ENCODE results near the gene MKLN1.

Gene MKLN1

GRCh38 chr7:131354390-131354789 lies 26.7 kb downstream of the MKLN1 start:
- DNase-seq (ENCODE audit: low read depth in 2 of 2), result no peak

DNA sequence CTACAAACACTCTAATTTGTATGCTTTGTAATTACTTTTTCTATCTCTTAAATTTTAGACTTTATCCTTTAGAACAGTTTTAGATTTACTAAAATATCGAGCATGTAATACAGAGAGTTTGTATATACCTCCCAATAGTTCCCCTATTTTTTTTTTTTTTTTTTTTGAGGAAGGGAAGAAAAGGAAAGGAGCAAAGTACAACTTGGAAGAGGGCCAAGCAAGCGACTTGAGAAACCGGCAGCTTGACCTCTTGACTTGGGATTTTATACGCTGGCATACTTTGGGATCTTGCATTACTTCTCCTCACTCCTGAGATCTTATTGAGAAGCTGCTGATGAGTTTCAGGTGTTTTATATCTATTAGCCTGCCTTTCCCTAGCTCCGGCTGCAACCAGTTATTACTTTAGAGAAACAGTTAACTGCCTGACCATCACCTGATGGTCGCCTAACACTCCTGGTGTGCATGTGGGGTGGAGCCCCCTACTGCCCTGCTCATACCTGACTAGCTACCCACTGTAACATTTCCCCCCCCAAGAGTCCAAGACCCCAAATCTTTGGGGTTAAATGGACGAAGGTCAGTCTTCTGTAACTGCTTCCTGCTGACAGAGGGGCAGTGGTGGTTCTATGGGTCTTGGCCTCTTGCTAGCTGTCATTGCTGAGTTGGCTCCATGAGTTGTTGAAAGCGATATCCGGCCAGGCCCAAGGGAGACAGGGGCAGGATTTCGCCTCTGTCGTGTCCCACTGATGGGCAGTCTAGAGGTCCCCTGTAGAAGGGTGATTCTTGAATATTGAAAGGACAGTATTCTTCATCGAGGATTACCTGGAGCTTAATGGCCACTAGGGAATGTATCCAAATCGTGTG lies 28.5 kb downstream of the MKLN1 start:
- DNase-seq (ENCODE audit: low read depth in 2 of 2), result no peak

DNA sequence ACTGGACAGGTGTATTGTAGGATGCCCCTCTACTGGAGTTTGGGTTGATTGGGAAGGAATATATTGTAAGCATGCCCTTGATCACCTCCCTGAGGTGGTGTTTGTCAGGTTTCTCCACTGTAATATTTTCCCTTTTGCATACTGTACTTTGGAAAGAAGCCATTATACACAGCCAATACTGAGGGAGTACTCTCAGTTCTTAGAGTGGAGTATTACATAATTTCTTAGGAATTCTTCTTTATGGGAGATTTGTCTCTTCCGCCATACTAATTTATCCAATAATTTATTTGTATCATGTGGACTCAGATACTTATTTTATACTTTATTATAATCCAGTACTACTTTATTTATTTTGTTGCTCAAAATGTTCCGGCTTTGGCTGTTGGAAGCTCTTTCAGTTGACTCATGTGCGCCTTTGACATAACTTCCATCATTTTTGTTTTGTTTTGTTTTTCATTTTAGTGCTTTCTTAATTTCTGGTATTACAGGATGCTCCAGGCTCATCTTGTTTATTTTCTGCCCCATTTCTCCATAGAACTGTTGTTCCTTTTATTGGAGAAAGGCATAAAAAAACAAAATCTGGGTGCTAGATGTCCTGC lies 29.7 kb downstream of the MKLN1 start:
- no peak for DNase-seq (ENCODE audit: low read depth in 2 of 2)

- no peak for DNase-seq (ENCODE audit: low read depth in 2 of 2)
These were observed 31.0 kb downstream of the MKLN1 start for GRCh38 chr7:131358636-131359035.

DNA sequence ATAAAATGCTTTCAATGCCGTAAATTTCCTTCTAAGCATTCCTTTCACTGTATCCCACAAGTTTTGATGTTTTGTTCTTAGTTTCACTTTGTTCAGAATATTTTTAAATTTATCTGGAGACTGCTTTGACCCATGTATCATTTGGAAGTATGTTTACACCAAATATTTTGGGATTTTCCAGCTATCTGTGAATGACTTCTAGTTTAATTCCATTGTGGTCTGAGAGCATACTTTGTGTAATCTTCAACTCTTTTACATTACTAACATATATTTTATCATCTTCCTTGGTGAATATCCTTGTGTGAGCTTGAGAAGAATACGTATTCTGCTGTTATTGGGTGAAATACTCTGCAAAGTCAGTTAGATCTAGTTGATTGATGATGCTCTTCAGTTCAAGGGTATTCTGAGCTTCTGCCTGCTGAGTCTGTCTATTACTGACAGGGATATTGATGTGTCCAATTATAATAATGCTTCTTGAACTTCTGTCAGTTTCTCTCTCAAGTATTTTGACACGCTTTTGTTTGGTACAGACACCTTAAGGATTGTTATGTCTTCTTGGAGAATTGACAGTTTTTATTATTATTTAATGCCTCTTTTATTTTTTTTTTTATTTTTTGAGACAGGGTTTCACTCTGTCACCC lies 31.6 kb downstream of the MKLN1 start:
- no peak for DNase-seq (ENCODE audit: low read depth in 2 of 2)

DNA sequence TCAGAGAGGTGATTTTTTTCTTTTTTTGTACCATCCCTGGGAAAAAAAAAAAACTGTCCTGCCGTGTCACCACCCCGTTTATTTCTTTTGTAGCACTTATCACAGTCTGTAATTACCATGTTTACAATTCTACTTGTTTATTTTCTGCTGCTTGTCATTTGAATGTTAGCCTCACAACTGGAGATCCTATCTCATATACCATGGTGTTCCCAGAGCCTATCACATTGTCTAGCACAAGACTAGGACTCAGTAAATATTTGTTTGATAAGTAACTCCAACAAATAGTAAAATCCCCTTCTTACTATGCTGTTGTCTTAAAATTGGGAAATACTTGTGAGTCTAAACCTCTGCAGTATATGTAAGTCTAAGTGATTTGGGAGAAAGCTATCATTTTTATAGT lies 36.0 kb downstream of the MKLN1 start:
- DNase-seq (ENCODE audit: low read depth in 2 of 2), result no peak

- DNase-seq (ENCODE audit: low read depth in 2 of 2), result no peak
These were observed 37.2 kb downstream of the MKLN1 start for GRCh38 chr7:131364767-131365344.

GRCh38 chr7:131365838-131366237 lies 38.2 kb downstream of the MKLN1 start:
- no peak for DNase-seq (ENCODE audit: low read depth in 2 of 2)

DNA sequence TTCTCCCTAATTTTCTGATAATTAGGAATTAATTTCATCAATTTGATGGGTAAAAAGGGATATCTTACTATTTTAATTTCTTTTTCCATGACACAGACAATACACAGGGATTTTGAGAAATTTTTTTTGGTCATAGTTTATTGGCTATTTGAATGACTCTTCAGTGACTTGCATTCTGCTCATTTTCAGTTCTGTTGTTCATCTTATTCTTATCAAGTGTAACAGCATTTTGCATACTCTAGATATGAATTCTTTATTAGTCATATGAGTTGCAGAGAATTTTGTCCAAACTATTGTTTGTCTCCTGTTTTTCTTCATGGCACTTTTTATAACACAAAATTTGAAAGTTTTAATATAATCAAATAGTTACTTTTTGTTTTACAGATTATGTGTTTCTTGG lies 41.7 kb downstream of the MKLN1 start:
- DNase-seq (ENCODE audit: low read depth in 2 of 2), result no peak

GRCh38 chr7:131370523-131370968 lies 42.9 kb downstream of the MKLN1 start:
- DNase-seq (ENCODE audit: low read depth in 2 of 2), result peak in 1 of 2 donors; percentile 20

- no peak for DNase-seq (ENCODE audit: low read depth in 2 of 2)
These were observed 43.7 kb downstream of the MKLN1 start for GRCh38 chr7:131371411-131371810.

GRCh38 chr7:131372554-131372953 lies 44.9 kb downstream of the MKLN1 start:
- no peak for DNase-seq (ENCODE audit: low read depth in 2 of 2)

DNA sequence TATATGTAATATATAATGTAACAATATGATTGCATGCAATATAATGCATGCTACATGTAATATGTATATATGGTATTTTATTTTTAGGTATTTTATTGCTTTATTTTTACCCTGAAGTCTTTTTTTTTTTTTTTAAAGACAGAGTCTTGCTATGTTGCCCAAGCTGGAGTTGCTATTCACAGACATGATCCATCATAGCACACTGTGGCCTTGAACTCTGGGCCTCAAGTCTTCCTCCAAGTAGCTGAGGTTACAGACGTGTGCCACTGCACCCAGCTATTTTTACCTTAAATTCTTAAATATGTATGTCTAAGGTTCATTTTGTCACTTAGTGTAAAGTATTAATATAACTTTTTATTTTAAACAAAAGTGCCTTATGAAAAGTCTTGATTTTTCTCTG lies 47.1 kb downstream of the MKLN1 start:
- DNase-seq (ENCODE audit: low read depth in 2 of 2), result no peak

DNA sequence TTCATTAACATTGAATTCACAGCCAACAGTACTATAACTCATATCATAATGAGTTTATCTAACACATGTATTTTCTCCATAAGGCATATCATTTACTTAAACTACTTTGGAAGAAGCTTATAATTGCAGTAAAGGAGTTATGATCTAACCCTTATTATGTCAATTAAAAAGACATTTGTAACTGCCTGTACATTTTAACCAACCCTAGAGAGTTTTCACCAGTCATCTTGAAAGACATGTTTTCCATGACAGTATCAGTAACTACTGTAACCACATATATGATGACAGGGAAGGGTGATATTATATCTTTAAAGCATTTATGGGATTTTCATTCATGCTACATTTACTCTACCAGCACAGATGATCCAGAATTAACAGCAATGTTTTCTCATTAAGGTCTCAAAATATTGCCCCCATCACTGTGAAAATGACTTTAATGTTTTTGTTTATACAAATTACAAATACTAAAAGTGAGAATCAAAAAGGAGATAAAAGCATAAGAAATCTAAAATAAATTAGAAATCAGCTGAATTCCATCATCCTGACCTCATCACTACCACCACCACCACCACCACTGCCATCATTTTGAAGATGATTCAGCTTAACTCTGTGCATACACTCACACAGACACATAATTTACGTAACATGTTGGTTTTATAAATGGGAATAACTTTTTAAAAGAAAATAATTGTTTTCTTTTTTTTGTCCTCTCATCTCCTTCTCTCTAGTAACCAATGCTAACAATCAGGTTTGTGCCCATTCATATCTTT lies 53.6 kb downstream of the MKLN1 start:
- no peak for DNase-seq (ENCODE audit: low read depth in 2 of 2)

DNA sequence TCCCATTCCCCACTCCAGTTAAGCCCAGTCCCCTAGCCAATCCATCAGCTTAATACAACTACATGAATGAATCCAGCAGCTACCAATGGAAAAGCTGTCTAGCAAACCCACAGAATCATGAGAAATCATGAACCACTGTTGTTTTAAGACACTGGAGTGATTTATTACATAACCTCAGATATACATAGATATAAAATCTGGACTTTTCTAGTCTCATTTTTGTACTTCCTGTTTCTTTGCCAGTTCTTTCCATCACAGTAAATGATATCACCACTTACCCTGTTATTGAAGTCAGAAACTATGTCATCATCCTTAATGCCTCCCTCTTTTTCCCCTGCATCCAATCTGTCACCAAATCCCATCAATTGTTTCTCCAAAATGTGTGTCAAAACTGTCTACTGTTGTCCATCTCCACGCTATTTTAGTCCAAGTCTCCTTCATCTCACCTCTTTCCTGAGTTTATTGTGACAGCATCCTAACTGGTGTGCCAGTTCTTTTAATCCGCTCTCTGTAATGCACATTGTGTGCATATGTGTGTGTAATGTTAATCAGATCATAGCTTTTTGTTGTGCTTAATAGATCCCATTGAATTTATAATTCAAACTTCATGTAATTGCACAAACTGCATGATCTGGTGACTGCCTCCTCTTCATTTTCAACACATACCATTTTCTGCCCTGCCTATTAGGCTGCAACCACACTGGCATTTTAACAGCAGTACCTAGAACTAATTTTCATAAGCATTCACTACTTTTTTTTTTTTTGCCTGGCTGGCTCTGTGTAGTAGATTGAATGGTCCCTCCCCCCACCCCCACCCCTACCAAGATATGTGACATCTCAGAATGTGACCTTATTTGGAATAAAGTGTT lies 56.0 kb downstream of the MKLN1 start:
- DNase-seq (ENCODE audit: low read depth in 2 of 2), result no peak

DNA sequence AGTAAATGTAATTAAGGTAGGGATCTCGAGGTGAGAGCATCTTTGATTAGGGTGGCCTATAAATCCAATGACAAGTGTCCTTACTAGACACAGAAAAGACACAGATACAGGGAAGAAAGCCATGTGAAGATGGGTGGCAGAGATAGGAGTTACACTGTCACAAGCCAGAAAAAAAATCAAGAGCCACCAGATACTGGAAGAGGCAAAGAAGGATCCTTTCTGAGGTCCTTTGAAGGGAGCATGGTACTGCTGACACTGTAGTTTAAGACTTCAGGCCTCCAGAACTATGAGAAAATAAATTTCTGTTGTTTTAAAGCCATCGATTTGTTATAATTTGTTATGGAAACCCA lies 56.6 kb downstream of the MKLN1 start:
- DNase-seq (ENCODE audit: low read depth in 2 of 2), result no peak

DNA sequence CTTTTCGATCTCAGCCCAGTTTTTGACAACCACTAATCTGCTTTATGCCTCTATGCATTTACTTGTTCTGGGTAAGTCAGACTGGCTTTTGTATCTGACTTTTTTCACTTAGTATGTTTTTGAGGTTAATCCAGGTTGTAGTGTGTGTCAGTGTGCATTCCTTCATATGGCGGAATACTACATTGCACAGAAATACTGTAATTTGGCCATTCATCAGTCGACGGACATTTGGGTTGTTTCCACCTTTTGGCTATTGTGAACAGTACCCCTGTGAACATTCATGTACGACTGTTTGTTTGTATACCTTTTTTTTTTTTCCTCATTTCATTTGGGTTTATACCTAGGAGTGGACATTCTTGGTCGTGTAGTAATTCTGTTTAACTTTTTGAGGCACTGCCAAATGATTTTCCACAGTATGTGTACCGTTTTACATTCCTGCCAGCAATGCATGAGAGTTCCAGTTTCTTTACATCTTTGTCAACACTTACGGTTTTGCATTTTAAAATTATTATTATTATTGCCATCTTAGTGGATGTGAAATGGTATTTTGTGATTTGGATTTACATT lies 57.4 kb downstream of the MKLN1 start:
- no peak for DNase-seq (ENCODE audit: low read depth in 2 of 2)

DNA sequence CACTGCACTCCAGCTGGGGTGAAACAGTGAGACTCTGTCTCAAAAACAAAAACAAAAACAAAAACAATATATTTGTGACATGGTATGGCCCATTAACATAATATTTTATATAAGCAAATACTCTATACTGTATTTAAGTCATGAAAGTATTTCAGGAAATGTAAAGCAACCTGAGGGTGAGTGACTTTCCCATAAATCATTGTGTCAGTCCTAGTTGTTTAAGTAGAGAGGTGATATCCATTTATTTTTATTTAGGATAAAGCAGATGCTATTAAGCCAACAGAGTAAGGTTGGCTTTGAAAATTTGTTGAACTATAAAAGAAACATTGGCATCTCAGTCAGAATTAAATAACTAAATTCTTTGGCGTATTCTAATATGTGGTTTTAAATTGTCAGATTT lies 60.5 kb downstream of the MKLN1 start:
- DNase-seq (ENCODE audit: low read depth in 2 of 2), result no peak

DNA sequence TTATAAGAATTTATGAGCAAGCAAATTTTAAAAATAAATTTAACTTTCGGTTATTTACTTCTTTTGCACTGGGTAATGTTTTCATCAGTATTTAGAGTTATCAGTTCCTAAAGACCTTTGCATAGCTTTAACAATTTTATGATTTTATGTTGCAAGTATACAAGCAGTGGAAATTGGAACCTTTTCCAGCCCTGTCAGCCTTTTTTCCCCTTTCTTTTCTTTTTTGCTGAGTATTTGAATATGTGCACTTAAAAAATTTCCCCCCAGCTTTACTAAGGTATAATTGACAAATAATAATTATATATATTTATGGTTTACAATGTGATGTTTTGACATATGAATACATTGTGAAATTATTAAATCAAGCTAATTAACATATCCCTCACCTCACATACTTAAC lies 62.6 kb downstream of the MKLN1 start:
- DNase-seq (ENCODE audit: low read depth in 2 of 2), result no peak

GRCh38 chr7:131391145-131391544 lies 63.5 kb downstream of the MKLN1 start:
- DNase-seq (ENCODE audit: low read depth in 2 of 2), result no peak
